GM23338 (cell line): ENCODE measurements around the gene FAM110A. TPM values are rescaled to one million over a fixed set of nuclear protein-coding genes. Genes with fewer than 3 reads are reported as not detected.

Experiments
- ATAC-seq: fragments of 200-7000 bp; cut with Tn5 transposase; 3 replicates; pipeline ENCODE4 v1.9.1; 2020
- DNase-seq: peaks from one replicate; pipeline ENCODE4 v3.0.0-alpha.2; 2015; ENCODE audit warnings: low spot score
- H2AFZ ChIP-seq: fragments of 200-600 bp; sonication (generic); 2 replicates; pipeline ENCODE4 v1.8.0; 2016; ENCODE audit warnings: antibody characterized with exemption, mild to moderate bottlenecking, moderate library complexity
- H3F3A ChIP-seq: fragments of 200-600 bp; sonication (generic); replicated peaks from 2 replicates; pipeline ENCODE4 v1.8.0; 2017; ENCODE audit warnings: antibody characterized with exemption, mixed run types, low read depth
- H3K27ac ChIP-seq: fragments of 200-600 bp; sonication (generic); 2 replicates; pipeline ENCODE4 v1.6.1; 2016; ENCODE audit warnings: low read depth
- H3K27me3 ChIP-seq: fragments of 200-600 bp; sonication (generic); 2 replicates; pipeline ENCODE4 v1.8.0; 2016; ENCODE audit warnings: mild to moderate bottlenecking, mixed run types, moderate library complexity; ENCODE audit not compliant: insufficient read depth
- H3K36me3 ChIP-seq: fragments of 200-600 bp; sonication (generic); 2 replicates; pipeline ENCODE4 v1.8.0; 2016; ENCODE audit warnings: mild to moderate bottlenecking; ENCODE audit not compliant: insufficient read depth
- H3K4me1 ChIP-seq: fragments of 200-600 bp; sonication (generic); 2 replicates; pipeline ENCODE4 v1.8.0; 2016; ENCODE audit warnings: mild to moderate bottlenecking, moderate library complexity; ENCODE audit not compliant: insufficient read depth
- H3K4me2 ChIP-seq: fragments of 200-600 bp; sonication (generic); 2 replicates; pipeline ENCODE4 v1.7.1; 2017; ENCODE audit warnings: mixed run types
- H3K4me3 ChIP-seq: fragments of 200-600 bp; sonication (generic); 2 replicates; pipeline ENCODE4 v1.6.1; 2016; ENCODE audit warnings: mixed run types
- H3K79me2 ChIP-seq: fragments of 200-600 bp; sonication (generic); replicated peaks from 2 replicates; pipeline ENCODE4 v1.8.0; 2017; ENCODE audit warnings: mild to moderate bottlenecking; ENCODE audit not compliant: insufficient read depth
- H3K9me2 ChIP-seq: fragments of 200-600 bp; sonication (generic); 2 replicates; pipeline ENCODE4 v1.8.0; 2017; ENCODE audit not compliant: insufficient read depth
- H4K20me1 ChIP-seq: fragments of 200-600 bp; sonication (generic); replicated peaks from 2 replicates; pipeline ENCODE4 v1.8.0; 2017; ENCODE audit warnings: mild to moderate bottlenecking; ENCODE audit not compliant: insufficient read depth
- H3K27ac Mint-ChIP-seq: 2 replicates; pipeline ENCODE4 v1.8.0; 2020; ENCODE audit warnings: inconsistent platforms, mild to moderate bottlenecking, moderate library complexity, mixed read lengths
- H3K27me3 Mint-ChIP-seq: 3 replicates; pipeline ENCODE4 v1.8.0; 2022; ENCODE audit warnings: low read depth, mild to moderate bottlenecking, moderate library complexity, mixed read lengths, inconsistent platforms; ENCODE audit not compliant: insufficient read depth, poor library complexity
- H3K36me3 Mint-ChIP-seq: 3 replicates; pipeline ENCODE4 v1.8.0; 2021; ENCODE audit warnings: low read depth, mild to moderate bottlenecking, inconsistent platforms, moderate library complexity, mixed read lengths
- H3K4me1 Mint-ChIP-seq: 3 replicates; pipeline ENCODE4 v1.8.0; 2020; ENCODE audit warnings: mild to moderate bottlenecking, inconsistent platforms, mixed read lengths
- H3K4me3 Mint-ChIP-seq: 3 replicates; pipeline ENCODE4 v1.8.0; 2021; ENCODE audit warnings: moderate library complexity, mild to moderate bottlenecking, inconsistent platforms, mixed read lengths
- H3K9me3 Mint-ChIP-seq: 3 replicates; pipeline ENCODE4 v1.8.0; 2020; ENCODE audit warnings: moderate library complexity, mild to moderate bottlenecking, inconsistent platforms, mixed read lengths
- STAT1 ChIP-seq: IDR thresholded peaks from one replicate; pipeline ENCODE4 v1.6.1; 2016; ENCODE audit warnings: antibody characterized with exemption; ENCODE audit not compliant: unreplicated experiment
- ZNF114 ChIP-seq: fragments of 250-450 bp; sonication (Bioruptor Pico); IDR thresholded peaks from 2 replicates; pipeline ENCODE4 v1.5.0; 2020; ENCODE audit warnings: mild to moderate bottlenecking, moderate library complexity
- ZNF331 ChIP-seq: fragments of 250-450 bp; sonication (Bioruptor Pico); IDR thresholded peaks from 2 replicates; pipeline ENCODE4 v1.5.0; 2020; ENCODE audit warnings: low read depth, mild to moderate bottlenecking, moderate library complexity
- polyA plus RNA-seq: library from polyadenylated mRNA; unstranded; fragments of >200 nt; fragmentation: Nextera tagmentation; extraction: Ambion mirVana; gene quantifications from 2 replicates; pipeline ENCODE4 v1.2.1, GENCODE V29; 2016
- total RNA-seq: library from RNA; depleted of rRNA; stranded (reverse); fragments of >200 nt; shearing (Covaris generic); gene quantifications from 2 replicates; pipeline ENCODE4 v1.2.3, GENCODE V29; 2014
- TF ChIP-seq, protein P1 (sequence below): fragments of 250-450 bp; sonication (Bioruptor Pico); IDR thresholded peaks from 2 replicates; pipeline ENCODE4 v1.5.0; 2020; ENCODE audit warnings: mild to moderate bottlenecking, moderate library complexity
- TF ChIP-seq, protein P2 (sequence below), 2 experiments: fragments of 200-600 bp in 1 of 2; sonication (generic) in 1 of 2; conservative IDR thresholded peaks; 2 replicates each; pipeline versions ENCODE4 v1.5.1 to v1.6.1; 2016 to 2017; ENCODE audit warnings: antibody characterized with exemption in 2 of 2, low read depth in 2 of 2, mild to moderate bottlenecking in 2 of 2, moderate library complexity in 1 of 2
- TF ChIP-seq, protein P3 (sequence below): IDR thresholded peaks from one replicate; pipeline ENCODE4 v1.6.1; 2018; ENCODE audit warnings: antibody characterized with exemption; ENCODE audit not compliant: unreplicated experiment

The FAM110A gene
- total and polyA plus RNA-seq, 2 experiments from 2014 or later: 10.7 to 13.7 TPM

DNA sequence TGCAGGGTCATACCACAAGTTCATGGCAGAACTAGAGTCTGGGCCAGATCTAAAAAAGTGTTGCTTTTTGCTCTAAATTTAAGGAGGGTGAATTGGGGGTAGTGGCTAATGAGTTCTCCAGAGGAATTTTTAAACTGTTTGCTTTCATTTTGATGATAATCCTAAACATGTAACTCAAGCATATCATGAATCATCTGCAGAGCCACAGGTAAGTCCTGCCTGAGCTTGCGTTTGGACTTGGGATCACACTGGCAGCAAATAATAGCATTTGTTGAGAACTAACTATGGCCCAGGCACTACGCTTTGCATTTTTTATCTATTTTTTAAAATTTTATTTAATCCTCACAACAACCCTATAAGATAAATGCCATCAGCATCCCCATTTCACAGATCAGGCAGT, 27.4 kb downstream of the FAM110A start (continued):
- TF ChIP-seq, protein P1, sequence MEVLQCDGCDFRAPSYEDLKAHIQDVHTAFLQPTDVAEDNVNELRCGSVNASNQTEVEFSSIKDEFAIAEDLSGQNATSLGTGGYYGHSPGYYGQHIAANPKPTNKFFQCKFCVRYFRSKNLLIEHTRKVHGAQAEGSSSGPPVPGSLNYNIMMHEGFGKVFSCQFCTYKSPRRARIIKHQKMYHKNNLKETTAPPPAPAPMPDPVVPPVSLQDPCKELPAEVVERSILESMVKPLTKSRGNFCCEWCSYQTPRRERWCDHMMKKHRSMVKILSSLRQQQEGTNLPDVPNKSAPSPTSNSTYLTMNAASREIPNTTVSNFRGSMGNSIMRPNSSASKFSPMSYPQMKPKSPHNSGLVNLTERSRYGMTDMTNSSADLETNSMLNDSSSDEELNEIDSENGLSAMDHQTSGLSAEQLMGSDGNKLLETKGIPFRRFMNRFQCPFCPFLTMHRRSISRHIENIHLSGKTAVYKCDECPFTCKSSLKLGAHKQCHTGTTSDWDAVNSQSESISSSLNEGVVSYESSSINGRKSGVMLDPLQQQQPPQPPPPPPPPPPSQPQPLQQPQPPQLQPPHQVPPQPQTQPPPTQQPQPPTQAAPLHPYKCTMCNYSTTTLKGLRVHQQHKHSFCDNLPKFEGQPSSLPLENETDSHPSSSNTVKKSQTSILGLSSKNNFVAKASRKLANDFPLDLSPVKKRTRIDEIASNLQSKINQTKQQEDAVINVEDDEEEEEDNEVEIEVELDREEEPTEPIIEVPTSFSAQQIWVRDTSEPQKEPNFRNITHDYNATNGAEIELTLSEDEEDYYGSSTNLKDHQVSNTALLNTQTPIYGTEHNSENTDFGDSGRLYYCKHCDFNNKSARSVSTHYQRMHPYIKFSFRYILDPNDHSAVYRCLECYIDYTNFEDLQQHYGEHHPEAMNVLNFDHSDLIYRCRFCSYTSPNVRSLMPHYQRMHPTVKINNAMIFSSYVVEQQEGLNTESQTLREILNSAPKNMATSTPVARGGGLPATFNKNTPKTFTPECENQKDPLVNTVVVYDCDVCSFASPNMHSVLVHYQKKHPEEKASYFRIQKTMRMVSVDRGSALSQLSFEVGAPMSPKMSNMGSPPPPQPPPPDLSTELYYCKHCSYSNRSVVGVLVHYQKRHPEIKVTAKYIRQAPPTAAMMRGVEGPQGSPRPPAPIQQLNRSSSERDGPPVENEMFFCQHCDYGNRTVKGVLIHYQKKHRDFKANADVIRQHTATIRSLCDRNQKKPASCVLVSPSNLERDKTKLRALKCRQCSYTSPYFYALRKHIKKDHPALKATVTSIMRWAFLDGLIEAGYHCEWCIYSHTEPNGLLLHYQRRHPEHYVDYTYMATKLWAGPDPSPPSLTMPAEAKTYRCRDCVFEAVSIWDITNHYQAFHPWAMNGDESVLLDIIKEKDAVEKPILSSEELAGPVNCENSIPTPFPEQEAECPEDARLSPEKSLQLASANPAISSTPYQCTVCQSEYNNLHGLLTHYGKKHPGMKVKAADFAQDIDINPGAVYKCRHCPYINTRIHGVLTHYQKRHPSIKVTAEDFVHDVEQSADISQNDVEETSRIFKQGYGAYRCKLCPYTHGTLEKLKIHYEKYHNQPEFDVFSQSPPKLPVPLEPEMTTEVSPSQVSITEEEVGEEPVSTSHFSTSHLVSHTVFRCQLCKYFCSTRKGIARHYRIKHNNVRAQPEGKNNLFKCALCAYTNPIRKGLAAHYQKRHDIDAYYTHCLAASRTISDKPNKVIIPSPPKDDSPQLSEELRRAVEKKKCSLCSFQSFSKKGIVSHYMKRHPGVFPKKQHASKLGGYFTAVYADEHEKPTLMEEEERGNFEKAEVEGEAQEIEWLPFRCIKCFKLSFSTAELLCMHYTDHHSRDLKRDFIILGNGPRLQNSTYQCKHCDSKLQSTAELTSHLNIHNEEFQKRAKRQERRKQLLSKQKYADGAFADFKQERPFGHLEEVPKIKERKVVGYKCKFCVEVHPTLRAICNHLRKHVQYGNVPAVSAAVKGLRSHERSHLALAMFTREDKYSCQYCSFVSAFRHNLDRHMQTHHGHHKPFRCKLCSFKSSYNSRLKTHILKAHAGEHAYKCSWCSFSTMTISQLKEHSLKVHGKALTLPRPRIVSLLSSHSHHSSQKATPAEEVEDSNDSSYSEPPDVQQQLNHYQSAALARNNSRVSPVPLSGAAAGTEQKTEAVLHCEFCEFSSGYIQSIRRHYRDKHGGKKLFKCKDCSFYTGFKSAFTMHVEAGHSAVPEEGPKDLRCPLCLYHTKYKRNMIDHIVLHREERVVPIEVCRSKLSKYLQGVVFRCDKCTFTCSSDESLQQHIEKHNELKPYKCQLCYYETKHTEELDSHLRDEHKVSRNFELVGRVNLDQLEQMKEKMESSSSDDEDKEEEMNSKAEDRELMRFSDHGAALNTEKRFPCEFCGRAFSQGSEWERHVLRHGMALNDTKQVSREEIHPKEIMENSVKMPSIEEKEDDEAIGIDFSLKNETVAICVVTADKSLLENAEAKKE: no peak
- TF ChIP-seq, protein P2, sequence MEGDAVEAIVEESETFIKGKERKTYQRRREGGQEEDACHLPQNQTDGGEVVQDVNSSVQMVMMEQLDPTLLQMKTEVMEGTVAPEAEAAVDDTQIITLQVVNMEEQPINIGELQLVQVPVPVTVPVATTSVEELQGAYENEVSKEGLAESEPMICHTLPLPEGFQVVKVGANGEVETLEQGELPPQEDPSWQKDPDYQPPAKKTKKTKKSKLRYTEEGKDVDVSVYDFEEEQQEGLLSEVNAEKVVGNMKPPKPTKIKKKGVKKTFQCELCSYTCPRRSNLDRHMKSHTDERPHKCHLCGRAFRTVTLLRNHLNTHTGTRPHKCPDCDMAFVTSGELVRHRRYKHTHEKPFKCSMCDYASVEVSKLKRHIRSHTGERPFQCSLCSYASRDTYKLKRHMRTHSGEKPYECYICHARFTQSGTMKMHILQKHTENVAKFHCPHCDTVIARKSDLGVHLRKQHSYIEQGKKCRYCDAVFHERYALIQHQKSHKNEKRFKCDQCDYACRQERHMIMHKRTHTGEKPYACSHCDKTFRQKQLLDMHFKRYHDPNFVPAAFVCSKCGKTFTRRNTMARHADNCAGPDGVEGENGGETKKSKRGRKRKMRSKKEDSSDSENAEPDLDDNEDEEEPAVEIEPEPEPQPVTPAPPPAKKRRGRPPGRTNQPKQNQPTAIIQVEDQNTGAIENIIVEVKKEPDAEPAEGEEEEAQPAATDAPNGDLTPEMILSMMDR (conservative IDR thresholded peaks at IDR 0.05; ENCODE audit: low read depth in 2 of 2): no peak

DNA sequence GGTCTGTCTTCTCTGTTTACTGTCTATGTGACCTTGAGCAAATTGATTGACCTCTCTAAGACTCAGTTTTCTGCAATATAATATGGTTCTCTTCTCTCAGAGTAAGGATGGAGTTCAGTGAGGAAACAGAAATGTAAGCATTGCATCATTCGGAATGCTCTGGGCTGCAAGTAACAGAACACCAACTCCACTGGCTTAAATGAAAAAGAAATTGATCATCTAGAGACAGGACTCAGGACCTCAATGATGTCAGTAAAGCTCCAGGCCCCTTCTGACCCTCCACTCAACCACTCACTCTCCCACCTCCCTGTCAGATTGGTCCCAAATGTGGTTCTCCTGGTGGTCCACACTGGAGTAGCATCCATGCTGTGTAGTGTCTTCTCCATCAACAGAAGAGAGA, 31.9 kb downstream of the FAM110A start:
- Histone ChIP-seq H3K27me3 (no peaks in the 10 kb centered on the region), H3K4me1 (no peaks in the 10 kb centered on the region), H3K4me2 (no peak overlapping the region), H3K79me2 (no peaks in the 10 kb centered on the region), H3K4me3 (no peak overlapping the region), H4K20me1 (no peaks in the 10 kb centered on the region), H3F3A (no peaks in the 10 kb centered on the region), H3K27ac (no peak overlapping the region), H3K9me2 (no peaks in the 10 kb centered on the region), H2AFZ (no peak overlapping the region), H3K36me3 (no peaks in the 10 kb centered on the region)
- DNase-seq (no peak), ATAC-seq (no peak)
- peaks cover 4% of the 10 kb centered on the region for H3K27me3 Mint-ChIP-seq
- H3K36me3 Mint-ChIP-seq: no peaks in the 10 kb centered on the region
- TF ChIP-seq ZNF331 (CRISPR knock-in tag): no peak
- TF ChIP-seq, protein P3, sequence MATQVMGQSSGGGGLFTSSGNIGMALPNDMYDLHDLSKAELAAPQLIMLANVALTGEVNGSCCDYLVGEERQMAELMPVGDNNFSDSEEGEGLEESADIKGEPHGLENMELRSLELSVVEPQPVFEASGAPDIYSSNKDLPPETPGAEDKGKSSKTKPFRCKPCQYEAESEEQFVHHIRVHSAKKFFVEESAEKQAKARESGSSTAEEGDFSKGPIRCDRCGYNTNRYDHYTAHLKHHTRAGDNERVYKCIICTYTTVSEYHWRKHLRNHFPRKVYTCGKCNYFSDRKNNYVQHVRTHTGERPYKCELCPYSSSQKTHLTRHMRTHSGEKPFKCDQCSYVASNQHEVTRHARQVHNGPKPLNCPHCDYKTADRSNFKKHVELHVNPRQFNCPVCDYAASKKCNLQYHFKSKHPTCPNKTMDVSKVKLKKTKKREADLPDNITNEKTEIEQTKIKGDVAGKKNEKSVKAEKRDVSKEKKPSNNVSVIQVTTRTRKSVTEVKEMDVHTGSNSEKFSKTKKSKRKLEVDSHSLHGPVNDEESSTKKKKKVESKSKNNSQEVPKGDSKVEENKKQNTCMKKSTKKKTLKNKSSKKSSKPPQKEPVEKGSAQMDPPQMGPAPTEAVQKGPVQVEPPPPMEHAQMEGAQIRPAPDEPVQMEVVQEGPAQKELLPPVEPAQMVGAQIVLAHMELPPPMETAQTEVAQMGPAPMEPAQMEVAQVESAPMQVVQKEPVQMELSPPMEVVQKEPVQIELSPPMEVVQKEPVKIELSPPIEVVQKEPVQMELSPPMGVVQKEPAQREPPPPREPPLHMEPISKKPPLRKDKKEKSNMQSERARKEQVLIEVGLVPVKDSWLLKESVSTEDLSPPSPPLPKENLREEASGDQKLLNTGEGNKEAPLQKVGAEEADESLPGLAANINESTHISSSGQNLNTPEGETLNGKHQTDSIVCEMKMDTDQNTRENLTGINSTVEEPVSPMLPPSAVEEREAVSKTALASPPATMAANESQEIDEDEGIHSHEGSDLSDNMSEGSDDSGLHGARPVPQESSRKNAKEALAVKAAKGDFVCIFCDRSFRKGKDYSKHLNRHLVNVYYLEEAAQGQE: no peak
- no peak for TF ChIP-seq STAT1
- TF ChIP-seq ZNF114 (CRISPR knock-in tag): no peak
- H3K4me1 Mint-ChIP-seq: peaks cover 9% of the 10 kb centered on the region; the same call in 2 of the 3 replicates
- no peak overlapping the region for H3K4me3 Mint-ChIP-seq
- H3K27ac Mint-ChIP-seq: no peak overlapping the region
- H3K9me3 Mint-ChIP-seq: no peaks in the 10 kb centered on the region; the same call in 2 of the 3 replicates
